ENCODE measurements around the gene CDH23.

DNA sequence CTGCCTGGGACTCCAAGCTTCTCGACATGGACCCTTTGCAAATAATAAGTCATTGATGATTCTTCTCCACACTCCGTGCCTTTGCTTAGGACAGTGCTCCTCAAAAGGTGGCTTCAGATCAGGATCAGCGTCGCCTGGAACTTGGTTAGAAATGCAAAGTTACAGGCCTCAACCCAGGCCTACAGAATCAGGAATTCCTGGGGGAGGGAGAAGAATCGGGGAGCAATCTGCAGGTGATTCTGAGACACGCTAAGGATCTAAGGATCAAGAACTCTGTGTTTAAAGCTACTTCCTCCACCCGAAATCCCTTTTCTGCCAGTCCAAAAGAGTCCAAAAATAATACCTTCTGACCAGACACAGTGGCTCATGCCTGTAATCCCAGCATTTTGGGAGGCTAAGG is 244.7 kb downstream of the CDH23 start:
- TF ChIP-seq, protein P1, sequence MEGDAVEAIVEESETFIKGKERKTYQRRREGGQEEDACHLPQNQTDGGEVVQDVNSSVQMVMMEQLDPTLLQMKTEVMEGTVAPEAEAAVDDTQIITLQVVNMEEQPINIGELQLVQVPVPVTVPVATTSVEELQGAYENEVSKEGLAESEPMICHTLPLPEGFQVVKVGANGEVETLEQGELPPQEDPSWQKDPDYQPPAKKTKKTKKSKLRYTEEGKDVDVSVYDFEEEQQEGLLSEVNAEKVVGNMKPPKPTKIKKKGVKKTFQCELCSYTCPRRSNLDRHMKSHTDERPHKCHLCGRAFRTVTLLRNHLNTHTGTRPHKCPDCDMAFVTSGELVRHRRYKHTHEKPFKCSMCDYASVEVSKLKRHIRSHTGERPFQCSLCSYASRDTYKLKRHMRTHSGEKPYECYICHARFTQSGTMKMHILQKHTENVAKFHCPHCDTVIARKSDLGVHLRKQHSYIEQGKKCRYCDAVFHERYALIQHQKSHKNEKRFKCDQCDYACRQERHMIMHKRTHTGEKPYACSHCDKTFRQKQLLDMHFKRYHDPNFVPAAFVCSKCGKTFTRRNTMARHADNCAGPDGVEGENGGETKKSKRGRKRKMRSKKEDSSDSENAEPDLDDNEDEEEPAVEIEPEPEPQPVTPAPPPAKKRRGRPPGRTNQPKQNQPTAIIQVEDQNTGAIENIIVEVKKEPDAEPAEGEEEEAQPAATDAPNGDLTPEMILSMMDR (optimal IDR thresholded peaks at IDR 0.05 in 1 of 3, IDR thresholded peaks at IDR 0.05 in 1 of 3, conservative IDR thresholded peaks at IDR 0.05 in 1 of 3; ENCODE audit: extremely low read depth in 1 of 3, insufficient read depth in 2 of 3, low read length in 3 of 3), result no peak
- TF ChIP-seq EZH2 (IDR thresholded peaks at IDR 0.05; ENCODE audit: low read length), result no peak
